Activated CD4-positive, alpha-beta T cell treated with anti-CD3 and anti-CD28 coated beads, Interleukin-2, amount 10 ng/mL, durations not matched to agents 24 days and 14 days (primary cell): ENCODE data around the gene SLC28A1. TPM values are rescaled to one million over a fixed set of nuclear protein-coding genes. Genes with fewer than 3 reads are reported as not detected.

Experiments used
- DNase-seq: peaks from one replicate; pipeline ENCODE4 v3.0.0; 2022
- H3K27ac Mint-ChIP-seq: one replicate; pipeline ENCODE4 v1.8.0; 2022; ENCODE audit warnings: mild to moderate bottlenecking, mixed read lengths
- H3K27me3 Mint-ChIP-seq: one replicate; pipeline ENCODE4 v1.8.0; 2022; ENCODE audit warnings: mixed read lengths
- H3K36me3 Mint-ChIP-seq: one replicate; pipeline ENCODE4 v1.8.0; 2022; ENCODE audit warnings: low read depth, mild to moderate bottlenecking, mixed read lengths
- H3K4me1 Mint-ChIP-seq: one replicate; pipeline ENCODE4 v1.8.0; 2021; ENCODE audit warnings: mixed read lengths
- H3K4me3 Mint-ChIP-seq: one replicate; pipeline ENCODE4 v1.8.0; 2022; ENCODE audit warnings: mild to moderate bottlenecking, moderate library complexity, mixed read lengths
- H3K9me3 Mint-ChIP-seq: one replicate; pipeline ENCODE4 v1.8.0; 2021; ENCODE audit warnings: mixed read lengths
- intact Hi-C: fragments of 100-400 bp; cut with micrococcal nuclease; formaldehyde crosslinking; loops from one replicate; pipeline ENCODE4 v1.15.1; 2023
- total RNA-seq: library from RNA; stranded (reverse); gene quantifications from 2 replicates; pipeline ENCODE4 v1.2.3, GENCODE V29; 2022

The SLC28A1 gene
- total RNA-seq, 1 donor from 2014 or later = not detected

- H3K4me3 Mint-ChIP-seq = no peak overlapping the region
- H3K27me3 Mint-ChIP-seq = no peaks in the 10 kb centered on the region
- no peak for DNase-seq
- peaks cover 2% of the 10 kb centered on the region for H3K36me3 Mint-ChIP-seq
- intact Hi-C loops = no loop called here
- H3K9me3 Mint-ChIP-seq = no peaks in the 10 kb centered on the region
- H3K4me1 Mint-ChIP-seq = peaks cover 33% of the 10 kb centered on the region
- no peak overlapping the region for H3K27ac Mint-ChIP-seq
Measured at GRCh38 chr15:84991014-84991712, 106.7 kb downstream of the SLC28A1 start.

DNA sequence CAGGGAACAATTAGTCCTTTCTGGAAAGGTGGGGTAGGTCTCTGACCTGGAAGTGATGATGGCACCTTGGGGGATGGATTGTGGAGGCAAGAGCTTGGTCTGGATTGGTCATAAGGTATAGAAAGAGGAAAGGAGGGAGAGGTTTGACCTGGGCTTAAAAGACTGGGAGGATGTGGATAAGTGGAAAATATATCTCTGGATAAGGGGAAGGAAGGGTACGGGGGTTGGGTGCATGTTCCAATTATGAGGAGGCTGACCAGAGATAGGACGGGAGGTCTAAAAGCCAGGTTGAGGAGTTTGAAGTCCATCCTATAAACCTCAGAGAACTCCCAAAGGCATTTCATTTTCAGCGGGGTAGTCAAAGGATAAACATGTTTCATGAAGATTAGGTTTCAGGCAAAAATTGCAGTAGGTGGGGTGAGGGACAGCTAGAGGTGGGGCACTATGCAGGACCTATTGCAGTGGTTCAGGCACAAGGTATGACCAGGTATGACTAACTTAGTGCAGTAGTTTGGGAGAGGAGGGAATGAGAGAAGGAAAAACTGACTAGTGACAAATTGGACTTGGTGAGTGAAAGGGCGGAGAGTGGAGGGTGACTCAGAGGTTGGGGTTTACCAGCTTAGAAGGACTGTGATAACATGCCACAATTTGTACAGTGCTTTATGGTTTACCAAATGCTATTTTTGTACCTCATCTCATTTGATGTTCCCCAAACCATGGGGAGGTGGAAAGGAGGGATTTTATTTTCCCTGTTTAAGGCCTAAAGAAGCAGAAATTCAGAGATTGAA lies 107.9 kb downstream of the SLC28A1 start:
- intact Hi-C loops = loop anchor here (1.0 kb wide), 1 partner anchor 10 kb away; no protein-coding TSS in a partner anchor
- H3K27ac Mint-ChIP-seq = peak overlapping the region; percentile 50
- no peak overlapping the region for H3K4me3 Mint-ChIP-seq
- peak; percentile 64 for DNase-seq
- H3K4me1 Mint-ChIP-seq = peaks cover 30% of the 10 kb centered on the region
- H3K9me3 Mint-ChIP-seq = no peaks in the 10 kb centered on the region
- H3K27me3 Mint-ChIP-seq = no peaks in the 10 kb centered on the region
- peaks cover 2% of the 10 kb centered on the region for H3K36me3 Mint-ChIP-seq

Other genes starting within 250 kb of the SLC28A1 start
- 24.5 and 28.0 TPM in 2 replicates for gene WDR73, start 230.4 kb upstream of the SLC28A1 start, total RNA-seq
- 2.8 and 3.7 TPM in 2 replicates for gene NMB, start 226.5 kb upstream of the SLC28A1 start, total RNA-seq
- 101 and 108 TPM in 2 replicates for gene SEC11A, start 168.5 kb upstream of the SLC28A1 start, total RNA-seq
- 30.0 and 30.6 TPM in 2 replicates for gene ZNF592, start 136.1 kb upstream of the SLC28A1 start, total RNA-seq
- 0.09 and 0.21 TPM in 2 replicates for gene ALPK3, start 67.3 kb upstream of the SLC28A1 start, total RNA-seq
- 18.5 and 21.1 TPM in 2 replicates for gene PDE8A, start 97.2 kb downstream of the SLC28A1 start, total RNA-seq